ENCODE results near the gene ARHGAP35.

The ARHGAP35 gene

GRCh38 chr19:46906221-46906620 lies 45.4 kb downstream of the ARHGAP35 start:
- no peak for DNase-seq

GRCh38 chr19:46907880-46908279 lies 47.1 kb downstream of the ARHGAP35 start:
- no peak for DNase-seq

- no peak for DNase-seq
Observed at GRCh38 chr19:46909356-46909755, 48.6 kb downstream of the ARHGAP35 start.
